ENCODE results near the gene NUAK1.

Gene NUAK1

GRCh38 chr12:106152334-106152733, 13.6 kb upstream of the NUAK1 start:
- no peak for ATAC-seq
- no peak for TF ChIP-seq CSRNP3 (CRISPR knock-in tag; IDR thresholded peaks at IDR 0.05)
- TF ChIP-seq ESRRG (CRISPR knock-in tag; IDR thresholded peaks at IDR 0.05), result no peak
- TF ChIP-seq TSHZ2 (CRISPR knock-in tag; IDR thresholded peaks at IDR 0.05), result no peak

- no peak for ATAC-seq
- no peak for TF ChIP-seq ZNF565 (CRISPR knock-in tag; conservative IDR thresholded peaks at IDR 0.05; ENCODE audit: low read depth)
- TF ChIP-seq ZC3H10 (CRISPR knock-in tag; IDR thresholded peaks at IDR 0.05), result no peak
- TF ChIP-seq ESRRG (CRISPR knock-in tag; IDR thresholded peaks at IDR 0.05), result no peak
- TF ChIP-seq CREB5 (CRISPR knock-in tag; IDR thresholded peaks at IDR 0.05; ENCODE audit: low read depth), result no peak
- TF ChIP-seq GLIS3 (CRISPR knock-in tag; IDR thresholded peaks at IDR 0.05), result no peak
- no peak for TF ChIP-seq ZFP3 (CRISPR knock-in tag; IDR thresholded peaks at IDR 0.05)
- no peak for TF ChIP-seq ISL1 (CRISPR knock-in tag; IDR thresholded peaks at IDR 0.05)
- TF ChIP-seq ARNTL (CRISPR knock-in tag; IDR thresholded peaks at IDR 0.05; ENCODE audit: borderline replicate concordance, low read depth), result no peak
- TF ChIP-seq POU6F1 (CRISPR knock-in tag; IDR thresholded peaks at IDR 0.05; ENCODE audit: borderline replicate concordance, low read depth), result no peak
- TF ChIP-seq ZNF70 (CRISPR knock-in tag; IDR thresholded peaks at IDR 0.05), result no peak
- TF ChIP-seq TSHZ2 (CRISPR knock-in tag; IDR thresholded peaks at IDR 0.05), result no peak
- TF ChIP-seq PPARA (CRISPR knock-in tag; IDR thresholded peaks at IDR 0.05; ENCODE audit: borderline replicate concordance), result no peak
- no peak for TF ChIP-seq PATZ1 (CRISPR knock-in tag; IDR thresholded peaks at IDR 0.05; ENCODE audit: borderline replicate concordance)
- no peak for TF ChIP-seq CSRNP3 (CRISPR knock-in tag; IDR thresholded peaks at IDR 0.05)
Measured at GRCh38 chr12:106150555-106150954, 11.8 kb upstream of the NUAK1 start.

Data from SK-N-SH treated with all-trans-retinoic acid at 6 μM for 48 hours (cell line).